Measurements from ENCODE around the gene COQ10A.
"Not testable (repeated sequence)": the region's sequence is repeated elsewhere in the genome, so short reads cannot be mapped to it uniquely, and the experiment has no call there.

- TF ChIP-seq ATF3 (CRISPR knock-in tag; conservative IDR thresholded peaks at IDR 0.05); E2F4 (CRISPR knock-in tag; IDR thresholded peaks at IDR 0.05; ENCODE audit: borderline replicate concordance, low read depth); FOXP4 (CRISPR knock-in tag; IDR thresholded peaks at IDR 0.05); OVOL2 (CRISPR knock-in tag; IDR thresholded peaks at IDR 0.05; ENCODE audit: borderline replicate concordance); IRF1 (CRISPR knock-in tag; IDR thresholded peaks at IDR 0.05); MAX (CRISPR knock-in tag; IDR thresholded peaks at IDR 0.05); HMGA2 (CRISPR knock-in tag; IDR thresholded peaks at IDR 0.05): not testable (repeated sequence)
- TF ChIP-seq, protein P1, sequence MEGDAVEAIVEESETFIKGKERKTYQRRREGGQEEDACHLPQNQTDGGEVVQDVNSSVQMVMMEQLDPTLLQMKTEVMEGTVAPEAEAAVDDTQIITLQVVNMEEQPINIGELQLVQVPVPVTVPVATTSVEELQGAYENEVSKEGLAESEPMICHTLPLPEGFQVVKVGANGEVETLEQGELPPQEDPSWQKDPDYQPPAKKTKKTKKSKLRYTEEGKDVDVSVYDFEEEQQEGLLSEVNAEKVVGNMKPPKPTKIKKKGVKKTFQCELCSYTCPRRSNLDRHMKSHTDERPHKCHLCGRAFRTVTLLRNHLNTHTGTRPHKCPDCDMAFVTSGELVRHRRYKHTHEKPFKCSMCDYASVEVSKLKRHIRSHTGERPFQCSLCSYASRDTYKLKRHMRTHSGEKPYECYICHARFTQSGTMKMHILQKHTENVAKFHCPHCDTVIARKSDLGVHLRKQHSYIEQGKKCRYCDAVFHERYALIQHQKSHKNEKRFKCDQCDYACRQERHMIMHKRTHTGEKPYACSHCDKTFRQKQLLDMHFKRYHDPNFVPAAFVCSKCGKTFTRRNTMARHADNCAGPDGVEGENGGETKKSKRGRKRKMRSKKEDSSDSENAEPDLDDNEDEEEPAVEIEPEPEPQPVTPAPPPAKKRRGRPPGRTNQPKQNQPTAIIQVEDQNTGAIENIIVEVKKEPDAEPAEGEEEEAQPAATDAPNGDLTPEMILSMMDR (IDR thresholded peaks at IDR 0.05), result not testable (repeated sequence)
- TF ChIP-seq, protein P2, sequence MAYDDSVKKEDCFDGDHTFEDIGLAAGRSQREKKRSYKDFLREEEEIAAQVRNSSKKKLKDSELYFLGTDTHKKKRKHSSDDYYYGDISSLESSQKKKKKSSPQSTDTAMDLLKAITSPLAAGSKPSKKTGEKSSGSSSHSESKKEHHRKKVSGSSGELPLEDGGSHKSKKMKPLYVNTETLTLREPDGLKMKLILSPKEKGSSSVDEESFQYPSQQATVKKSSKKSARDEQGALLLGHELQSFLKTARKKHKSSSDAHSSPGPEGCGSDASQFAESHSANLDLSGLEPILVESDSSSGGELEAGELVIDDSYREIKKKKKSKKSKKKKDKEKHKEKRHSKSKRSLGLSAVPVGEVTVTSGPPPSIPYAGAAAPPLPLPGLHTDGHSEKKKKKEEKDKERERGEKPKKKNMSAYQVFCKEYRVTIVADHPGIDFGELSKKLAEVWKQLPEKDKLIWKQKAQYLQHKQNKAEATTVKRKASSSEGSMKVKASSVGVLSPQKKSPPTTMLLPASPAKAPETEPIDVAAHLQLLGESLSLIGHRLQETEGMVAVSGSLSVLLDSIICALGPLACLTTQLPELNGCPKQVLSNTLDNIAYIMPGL (CRISPR knock-in tag; IDR thresholded peaks at IDR 0.05), result not testable (repeated sequence)
- TF ChIP-seq, protein P3, sequence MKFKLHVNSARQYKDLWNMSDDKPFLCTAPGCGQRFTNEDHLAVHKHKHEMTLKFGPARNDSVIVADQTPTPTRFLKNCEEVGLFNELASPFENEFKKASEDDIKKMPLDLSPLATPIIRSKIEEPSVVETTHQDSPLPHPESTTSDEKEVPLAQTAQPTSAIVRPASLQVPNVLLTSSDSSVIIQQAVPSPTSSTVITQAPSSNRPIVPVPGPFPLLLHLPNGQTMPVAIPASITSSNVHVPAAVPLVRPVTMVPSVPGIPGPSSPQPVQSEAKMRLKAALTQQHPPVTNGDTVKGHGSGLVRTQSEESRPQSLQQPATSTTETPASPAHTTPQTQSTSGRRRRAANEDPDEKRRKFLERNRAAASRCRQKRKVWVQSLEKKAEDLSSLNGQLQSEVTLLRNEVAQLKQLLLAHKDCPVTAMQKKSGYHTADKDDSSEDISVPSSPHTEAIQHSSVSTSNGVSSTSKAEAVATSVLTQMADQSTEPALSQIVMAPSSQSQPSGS (CRISPR knock-in tag; IDR thresholded peaks at IDR 0.05; ENCODE audit: borderline replicate concordance, low read depth), result not testable (repeated sequence)
- TF ChIP-seq, protein P4, sequence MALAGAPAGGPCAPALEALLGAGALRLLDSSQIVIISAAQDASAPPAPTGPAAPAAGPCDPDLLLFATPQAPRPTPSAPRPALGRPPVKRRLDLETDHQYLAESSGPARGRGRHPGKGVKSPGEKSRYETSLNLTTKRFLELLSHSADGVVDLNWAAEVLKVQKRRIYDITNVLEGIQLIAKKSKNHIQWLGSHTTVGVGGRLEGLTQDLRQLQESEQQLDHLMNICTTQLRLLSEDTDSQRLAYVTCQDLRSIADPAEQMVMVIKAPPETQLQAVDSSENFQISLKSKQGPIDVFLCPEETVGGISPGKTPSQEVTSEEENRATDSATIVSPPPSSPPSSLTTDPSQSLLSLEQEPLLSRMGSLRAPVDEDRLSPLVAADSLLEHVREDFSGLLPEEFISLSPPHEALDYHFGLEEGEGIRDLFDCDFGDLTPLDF (CRISPR knock-in tag; IDR thresholded peaks at IDR 0.05), result not testable (repeated sequence)
Measured at GRCh38 chr12:56266068-56266692, 562 bp upstream of the COQ10A start.
